Motor neuron (in vitro differentiated cells): Measurements from ENCODE around the gene CTSD. TPM values are rescaled to one million over a fixed set of nuclear protein-coding genes. Genes with fewer than 3 reads are reported as not detected.

Experiments used
- ATAC-seq, 8 experiments: fragments of 200-7000 bp; cut with Tn5 transposase; replicated peaks in 6 of 8; 2 replicates each; pipeline ENCODE4 v1.8.0; 2021; ENCODE audit warnings: mild to moderate bottlenecking in 8 of 8, moderate library complexity in 8 of 8
- H3K27ac ChIP-seq, 2 donors: fragments of 250-450 bp; sonication (Bioruptor Pico); 2 replicates each; pipeline ENCODE4 v1.9.0; 2021; ENCODE audit warnings: antibody characterized with exemption in 2 of 2, mild to moderate bottlenecking in 2 of 2, moderate library complexity in 1 of 2
- H3K4me1 ChIP-seq, 2 donors: fragments of 250-450 bp; sonication (Bioruptor Pico); replicated peaks in 1 of 2; 2 replicates each; pipeline ENCODE4 v1.6.1; 2021; ENCODE audit warnings: antibody characterized with exemption in 2 of 2, mild to moderate bottlenecking in 2 of 2, moderate library complexity in 1 of 2
- H3K4me3 ChIP-seq, 5 donors: fragments of 250-450 bp; sonication (Bioruptor Pico); 2 replicates each; pipeline ENCODE4 v1.9.0; 2021; ENCODE audit warnings: antibody characterized with exemption in 5 of 5, mild to moderate bottlenecking in 5 of 5, moderate library complexity in 4 of 5
- WGBS, 10 experiments: fragments of 450-650 bp; shearing (Covaris generic); methylation state at CpG; one replicate each; pipeline ENCODE4 v1.0.0; 2022; 5-methylcytosine and 5-hydroxymethylcytosine counted together
- in situ Hi-C, 9 experiments: fragments of 400-800 bp; cut with MboI; loops; one replicate each; pipeline ENCODE4 v1.15.0; 2021; ENCODE audit warnings: low sequenced_read_pairs in 9 of 9, low pct_unique_long_range_greater_than_20kb in 2 of 9; ENCODE audit not compliant: unreplicated experiment in 9 of 9
- total RNA-seq, 8 experiments: library from RNA; unstranded; fragments of 300-600 nt; gene quantifications; 2 replicates each; pipeline versions ENCODE4 v1.2.3 to v1.2.4, GENCODE V29; 2022

The CTSD gene
- total RNA-seq, 8 experiments from 2014 or later: 59.3 to 718 (median 107) TPM

DNA sequence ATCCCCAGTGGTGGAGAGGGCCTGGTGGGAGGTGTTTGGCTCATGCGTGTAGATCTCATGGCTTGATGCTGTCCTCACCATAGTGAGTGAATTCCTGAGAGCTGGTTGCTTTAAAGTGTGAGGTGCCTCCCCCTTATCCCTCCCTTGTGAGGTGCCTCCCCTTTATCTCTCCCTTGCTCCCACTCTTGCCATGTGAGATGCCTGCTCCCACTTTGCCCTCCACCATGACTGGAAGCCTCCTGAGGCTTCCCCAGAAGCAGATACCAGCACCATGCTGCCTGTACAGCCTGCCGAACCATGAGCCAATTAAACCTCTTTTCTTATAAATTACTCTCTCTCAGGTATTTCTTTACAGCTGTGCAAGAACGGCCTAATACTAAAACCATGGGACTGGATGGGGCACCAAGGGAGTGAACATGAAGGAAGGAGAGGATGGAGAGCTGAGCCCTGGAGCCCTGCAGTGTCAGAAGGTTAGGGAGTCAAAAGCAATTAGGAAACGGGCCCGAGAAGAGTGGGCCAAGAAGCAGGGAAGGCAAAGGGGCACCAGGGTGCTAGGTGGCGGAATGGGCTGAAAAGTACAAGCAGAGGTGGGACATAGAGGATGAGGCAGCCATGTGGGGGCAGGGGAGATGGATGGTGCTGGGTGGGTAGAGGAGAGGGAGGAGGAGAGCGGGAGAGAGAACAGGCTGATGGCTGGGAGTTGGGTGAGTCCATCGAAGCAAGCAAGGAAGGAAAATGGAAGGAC is 22.8 kb downstream of the CTSD start:
- no peaks in the 10 kb centered on the region for H3K4me1 ChIP-seq
- WGBS, 10 experiments: 29 to 76% (median 63%) methylated on average over 1 to 6 of the region's 8 CpGs; no CpG with 5 or more reads in 1 of the 10 experiments
- H3K4me3 ChIP-seq: no peak overlapping the region
- in situ Hi-C loops: no loop called here
- ATAC-seq: no peak
- no peak overlapping the region for H3K27ac ChIP-seq

GRCh38 chr11:1739576-1739975 is 24.2 kb downstream of the CTSD start:
- Histone ChIP-seq H3K4me3 (no peak overlapping the region), H3K27ac (no peak overlapping the region), H3K4me1 (no peaks in the 10 kb centered on the region)
- 18 to 100% (median 40%) methylated on average over 1 to 7 of the region's 8 CpGs; no CpG with 5 or more reads in 1 of the 10 experiments for WGBS, 10 experiments
- in situ Hi-C loops: no loop called here
- ATAC-seq: no peak

- no peak overlapping the region for H3K27ac ChIP-seq
- in situ Hi-C loops: no loop called here
- H3K4me1 ChIP-seq: no peaks in the 10 kb centered on the region
- 40 to 100% (median 81%) methylated on average over 1 to 9 of the region's 10 CpGs for WGBS, 10 experiments
- ATAC-seq: no peak
- H3K4me3 ChIP-seq: no peak overlapping the region
Measured at GRCh38 chr11:1738380-1738779, 25.3 kb downstream of the CTSD start.

DNA sequence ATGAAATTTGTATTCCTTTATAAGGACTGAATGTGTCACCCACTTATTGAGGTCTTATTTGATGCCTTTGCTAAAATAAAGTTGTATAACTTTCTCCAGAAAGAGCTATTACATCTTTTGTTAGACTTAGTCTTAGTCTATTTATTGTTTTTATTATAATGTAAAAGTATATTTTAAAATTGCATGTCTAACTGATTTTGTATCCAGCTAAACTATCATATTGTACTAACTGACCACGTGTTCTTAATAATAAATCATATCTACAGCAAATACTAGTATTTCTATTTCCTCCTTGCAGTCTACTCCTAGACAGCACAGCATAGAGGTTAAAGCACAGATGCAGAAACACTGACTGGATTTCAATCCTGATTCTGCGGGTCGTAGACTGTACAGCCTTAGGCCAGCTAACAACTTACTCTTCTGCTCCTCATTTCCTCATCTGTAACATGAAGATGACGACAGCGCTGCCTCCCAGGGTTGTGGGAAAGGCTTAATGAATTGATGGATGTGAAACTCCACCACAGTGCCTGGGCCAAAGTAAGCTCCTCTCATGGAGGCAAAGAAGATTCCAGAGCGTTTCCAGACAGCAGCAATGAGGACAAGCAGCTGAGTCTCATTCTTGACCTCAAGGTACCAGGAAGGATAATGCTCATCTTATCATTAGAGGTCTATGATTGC is 26.5 kb downstream of the CTSD start:
- 46 to 80% (median 61%) methylated on average over 3 to 6 of the region's 6 CpGs for WGBS, 10 experiments
- Histone ChIP-seq H3K4me3 (no peak overlapping the region), H3K4me1 (peaks cover under 1 to 7% of the 10 kb centered on the region in 2 donors), H3K27ac (no peak overlapping the region)
- no peak for ATAC-seq
- in situ Hi-C loops: no loop called here

- peaks cover 6 to 13% of the 10 kb centered on the region in 2 donors for H3K4me1 ChIP-seq
- 0 to 58% (median 41%) methylated on average over 2 to 3 of the region's 3 CpGs; no CpG with 5 or more reads in 1 of the 10 experiments for WGBS, 10 experiments
- ATAC-seq: no peak
- no peak overlapping the region for H3K27ac ChIP-seq
- in situ Hi-C loops: no loop called here
- H3K4me3 ChIP-seq: no peak overlapping the region
Measured at GRCh38 chr11:1736447-1736992, 27.2 kb downstream of the CTSD start.

DNA sequence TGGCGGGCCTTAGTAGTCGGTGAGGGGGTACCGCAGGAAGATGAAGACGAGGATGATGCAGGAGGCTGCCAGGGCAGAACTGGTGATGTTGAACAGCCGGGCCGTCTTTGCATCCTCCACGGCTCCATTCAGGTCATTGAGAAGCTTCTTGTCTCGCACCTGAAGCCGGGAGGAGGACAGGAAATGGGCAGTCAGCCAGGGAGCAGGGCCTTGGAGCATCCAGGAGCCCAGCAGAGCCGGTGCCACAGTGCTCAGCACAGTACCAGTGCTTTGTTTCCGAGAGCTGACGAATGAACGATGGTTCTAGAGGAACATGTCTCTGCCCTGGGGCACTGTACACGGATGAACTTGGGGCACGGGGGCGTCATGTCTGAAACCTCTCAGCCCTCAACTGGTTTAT is 28.5 kb downstream of the CTSD start:
- ATAC-seq: no peak
- WGBS, 10 experiments: 20 to 89% (median 74%) methylated on average over 1 to 9 of the region's 16 CpGs; no CpG with 5 or more reads in 1 of the 10 experiments
- Histone ChIP-seq H3K27ac (no peak overlapping the region), H3K4me1 (peaks cover 6 to 13% of the 10 kb centered on the region in 2 donors), H3K4me3 (no peak overlapping the region)
- in situ Hi-C loops: no loop called here

GRCh38 chr11:1734641-1735081 is 29.1 kb downstream of the CTSD start:
- H3K27ac ChIP-seq: no peak overlapping the region
- WGBS, 10 experiments: 0 to 60% methylated on average over 1 to 3 of the region's 10 CpGs; no CpG with 5 or more reads in 8 of the 10 experiments
- ATAC-seq: no peak
- no peak overlapping the region for H3K4me3 ChIP-seq
- peaks cover 6 to 13% of the 10 kb centered on the region in 2 donors for H3K4me1 ChIP-seq
- in situ Hi-C loops: no loop called here

DNA sequence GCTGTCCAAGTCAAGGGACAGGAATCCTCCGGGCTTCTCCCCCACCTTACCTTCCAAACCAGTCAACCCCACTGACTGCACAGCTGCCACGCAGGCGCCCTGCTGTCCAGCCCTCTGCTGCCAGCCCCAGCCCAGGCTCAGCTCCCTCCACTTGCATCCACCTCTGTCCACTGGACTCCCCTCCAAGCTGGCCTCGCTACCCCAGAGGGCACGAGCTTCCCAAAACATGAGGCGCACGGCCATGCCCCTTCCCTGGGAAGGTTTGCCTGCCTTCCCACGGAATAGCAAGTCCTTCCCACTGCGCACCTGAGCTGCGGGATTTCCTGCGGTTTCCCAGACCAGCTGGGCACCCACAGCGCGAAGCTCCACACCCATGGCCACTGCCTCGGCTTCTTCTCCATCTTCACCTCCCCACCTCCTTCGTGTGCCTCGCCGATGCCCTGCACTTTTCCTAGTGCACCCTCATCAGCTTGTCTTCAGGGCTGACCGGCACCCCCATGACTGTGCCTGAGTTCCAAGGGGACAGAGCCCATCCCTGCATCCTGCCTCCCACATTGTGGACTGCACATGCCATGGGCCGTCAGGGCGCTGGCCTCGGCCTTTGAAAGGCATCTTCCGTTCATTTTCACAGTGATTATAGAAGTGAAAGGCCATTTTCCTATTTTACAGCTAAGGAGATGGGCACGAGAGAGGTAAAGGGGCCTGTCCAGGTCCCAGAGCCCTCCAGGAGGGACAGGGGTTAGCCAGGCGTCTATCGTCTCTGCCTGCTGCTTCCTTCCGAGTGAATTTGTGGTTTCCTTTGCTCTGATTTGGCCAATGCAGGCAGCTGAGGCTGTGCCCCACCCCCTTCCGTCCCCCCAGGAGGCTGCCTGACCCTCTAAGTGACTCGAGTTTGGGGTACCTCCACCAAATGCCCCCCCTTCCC is 29.7 kb downstream of the CTSD start:
- no peak overlapping the region for H3K4me3 ChIP-seq
- 20 to 84% (median 56%) methylated on average over 1 to 9 of the region's 28 CpGs; no CpG with 5 or more reads in 5 of the 10 experiments for WGBS, 10 experiments
- peaks cover 6 to 13% of the 10 kb centered on the region in 2 donors for H3K4me1 ChIP-seq
- H3K27ac ChIP-seq: no peak overlapping the region
- in situ Hi-C loops: no loop called here
- ATAC-seq: no peak

GRCh38 chr11:1733009-1733715 is 30.6 kb downstream of the CTSD start:
- no peak overlapping the region for H3K4me3 ChIP-seq
- ATAC-seq: no peak
- in situ Hi-C loops: no loop called here

DNA sequence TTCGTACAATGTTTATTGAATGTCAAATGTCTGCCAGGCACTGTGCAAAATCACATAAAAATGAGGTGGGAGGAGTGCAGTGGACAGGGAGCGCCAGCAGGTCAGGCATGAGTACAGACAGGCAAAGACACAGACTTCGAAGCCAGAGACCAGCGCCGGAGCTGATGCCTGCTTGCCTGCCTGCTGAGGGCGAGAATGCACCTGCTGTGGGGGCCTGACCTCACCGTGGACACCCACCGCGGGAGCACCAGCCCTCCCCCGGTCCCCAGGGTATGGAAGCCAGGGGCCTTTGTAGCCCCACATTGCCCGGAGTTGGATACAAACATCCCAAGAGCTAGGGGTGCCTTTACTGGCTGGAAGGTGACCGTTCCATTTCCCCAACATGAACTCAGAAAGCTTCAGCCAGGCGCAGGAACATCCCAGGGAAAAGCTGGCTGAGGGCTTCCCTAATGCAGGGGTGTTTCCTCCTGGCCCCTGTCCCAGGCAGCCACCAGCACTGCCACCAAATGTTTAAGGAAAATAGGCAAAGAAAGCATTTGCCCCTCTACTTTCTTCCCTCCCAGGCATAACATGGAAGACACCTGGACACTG is 31.2 kb downstream of the CTSD start:
- Histone ChIP-seq H3K27ac (no peak overlapping the region), H3K4me1 (peaks cover 6 to 13% of the 10 kb centered on the region in 2 donors), H3K4me3 (no peak overlapping the region)
- in situ Hi-C loops: no loop called here
- 0 to 60% (median 21%) methylated on average over 1 to 4 of the region's 13 CpGs; no CpG with 5 or more reads in 5 of the 10 experiments for WGBS, 10 experiments
- peak in 6 of 8 experiments; percentile 25 to 88 (median 80) for ATAC-seq

More at GRCh38 chr11:1733009-1733715, 30.6 kb downstream of the CTSD start:
- Histone ChIP-seq H3K27ac (no peak overlapping the region), H3K4me1 (peaks cover 6 to 13% of the 10 kb centered on the region in 2 donors)
- WGBS, 10 experiments: 0 to 47% (median 30%) methylated on average over 1 to 3 of the region's 14 CpGs; no CpG with 5 or more reads in 7 of the 10 experiments

DNA sequence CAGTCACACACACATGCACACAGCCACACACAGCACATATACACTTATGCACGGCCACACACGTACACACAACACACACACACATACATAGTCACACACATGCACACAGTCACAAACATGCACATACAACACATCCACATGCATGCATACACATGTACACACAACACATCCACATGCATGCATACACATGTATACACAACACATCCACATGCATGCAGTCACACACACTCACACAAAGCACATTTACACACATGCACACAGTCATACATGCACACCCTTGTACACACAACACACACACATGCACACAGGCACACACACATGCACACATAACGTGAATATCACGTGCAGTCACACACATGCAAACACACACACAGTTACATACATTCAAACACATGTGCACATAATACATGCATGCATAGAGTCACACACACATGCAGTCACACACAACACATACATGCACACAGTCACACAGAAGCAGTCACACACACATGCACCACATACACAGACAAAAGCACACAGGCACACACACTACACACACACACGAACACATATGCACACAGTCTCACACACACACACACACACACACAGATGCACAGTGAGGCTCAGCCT is 32.2 kb downstream of the CTSD start:
- H3K27ac ChIP-seq: no peak overlapping the region
- in situ Hi-C loops: no loop called here
- H3K4me3 ChIP-seq: no peak overlapping the region
- H3K4me1 ChIP-seq: peaks cover 6 to 13% of the 10 kb centered on the region in 2 donors
- WGBS, 10 experiments: 40 to 81% (median 71%) methylated on average over 1 to 4 of the region's 5 CpGs; no CpG with 5 or more reads in 5 of the 10 experiments
- no peak for ATAC-seq
